ENCODE data around the gene SNAPIN.

The SNAPIN gene

GRCh38 chr1:153705484-153705883 lies 47.0 kb downstream of the SNAPIN start:
- TF ChIP-seq CTCF (IDR thresholded peaks at IDR 0.05; ENCODE audit: low read depth, low read length) = no peak
- no peak overlapping the region for H3K4me3 ChIP-seq (ENCODE audit: low read depth, low read length)
- in situ Hi-C loops (cut with HindIII; ENCODE audit: low sequenced_read_pairs) = no loop called here
- DNase-seq (ENCODE audit: low read depth, low spot score) = no peak

- in situ Hi-C loops (cut with HindIII; ENCODE audit: low sequenced_read_pairs) = no loop called here
- no peak overlapping the region for H3K4me3 ChIP-seq (ENCODE audit: low read depth, low read length)
- no peak for TF ChIP-seq CTCF (IDR thresholded peaks at IDR 0.05; ENCODE audit: low read depth, low read length)
- no peak for DNase-seq (ENCODE audit: low read depth, low spot score)
Measured at GRCh38 chr1:153711026-153711425, 52.5 kb downstream of the SNAPIN start.
